HG03469 (cell line): ENCODE results near the gene TP53TG5.

Source experiments
- ATAC-seq: cut with Tn5 transposase; IDR thresholded peaks from one replicate; pipeline ENCODE4 v1.9.1; 2021; ENCODE audit warnings: mild to moderate bottlenecking, moderate library complexity, moderate number of reproducible peaks; ENCODE audit not compliant: unreplicated experiment

The TP53TG5 gene

DNA sequence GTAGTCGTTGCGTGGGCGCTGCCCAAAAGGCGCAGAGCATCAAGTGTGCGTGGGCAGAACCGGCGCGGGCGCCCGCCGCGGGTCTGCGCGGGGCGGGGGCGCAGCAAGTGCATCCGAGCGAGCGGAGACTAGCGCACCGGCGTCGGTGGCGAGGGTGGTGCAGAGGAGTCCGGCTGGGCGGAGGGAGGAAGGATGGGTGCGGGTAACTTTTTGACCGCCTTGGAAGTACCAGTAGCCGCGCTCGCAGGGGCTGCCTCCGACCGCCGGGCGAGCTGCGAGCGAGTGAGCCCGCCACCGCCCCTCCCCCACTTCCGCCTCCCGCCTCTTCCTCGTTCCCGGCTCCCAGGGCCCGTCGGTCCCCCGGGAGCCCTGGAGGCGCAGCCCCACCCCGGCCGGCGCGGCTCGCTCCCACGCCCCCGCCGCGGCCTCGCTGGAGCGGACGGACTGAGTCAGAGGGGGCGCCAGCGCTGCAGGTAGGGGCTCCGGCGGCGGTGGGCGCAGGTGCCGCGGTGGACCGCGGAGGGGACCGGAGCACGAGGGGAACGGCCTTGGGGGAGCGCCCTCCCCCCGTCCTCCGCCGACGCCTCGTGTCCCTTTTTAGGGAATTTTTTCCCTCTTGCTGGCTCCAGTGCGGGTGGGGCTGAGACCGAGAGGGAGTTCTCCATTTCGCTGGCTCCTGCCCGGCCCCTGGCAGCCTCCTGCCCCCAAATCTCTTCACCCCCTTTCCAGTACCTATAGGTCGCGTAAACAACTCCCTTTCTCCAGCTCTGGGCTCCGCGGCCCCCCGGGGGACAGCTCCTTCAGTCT, 28.3 kb upstream of the TP53TG5 start:
- ATAC-seq = no peak

DNA sequence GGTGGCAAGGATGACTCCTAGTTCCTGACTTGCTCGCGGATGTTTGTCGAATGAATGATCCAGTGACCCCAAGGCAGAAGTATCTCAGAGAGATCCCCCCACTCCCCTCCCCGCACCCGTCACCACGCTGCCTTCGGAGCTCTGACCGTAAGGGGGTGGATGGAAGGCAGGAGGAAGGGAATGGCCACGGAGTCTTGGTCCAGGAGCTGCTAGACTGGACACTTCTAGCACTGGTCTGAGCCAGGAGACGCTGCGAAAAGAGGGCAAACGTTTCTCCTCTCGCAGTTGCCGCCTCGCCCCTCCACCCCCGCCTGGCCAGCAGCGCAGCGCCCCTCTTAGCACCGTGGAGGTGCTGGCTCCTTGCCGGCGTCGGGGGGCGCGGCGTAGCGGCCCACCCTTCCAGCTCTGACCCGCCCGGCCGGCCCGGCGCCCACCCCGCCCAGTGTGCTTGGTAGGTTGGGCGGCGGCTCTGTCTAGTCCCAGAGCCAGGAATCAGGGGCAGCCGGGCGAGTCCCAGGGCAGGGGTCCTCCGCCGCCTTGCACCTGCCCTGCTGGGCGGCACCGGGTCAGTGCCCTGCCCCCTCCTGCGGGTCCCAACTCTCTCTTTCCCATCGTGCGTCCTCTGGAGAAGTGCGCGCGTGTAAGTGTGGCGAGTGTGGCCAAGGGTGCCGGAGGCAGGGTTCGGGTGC, 27.6 kb upstream of the TP53TG5 start:
- ATAC-seq = no peak

DNA sequence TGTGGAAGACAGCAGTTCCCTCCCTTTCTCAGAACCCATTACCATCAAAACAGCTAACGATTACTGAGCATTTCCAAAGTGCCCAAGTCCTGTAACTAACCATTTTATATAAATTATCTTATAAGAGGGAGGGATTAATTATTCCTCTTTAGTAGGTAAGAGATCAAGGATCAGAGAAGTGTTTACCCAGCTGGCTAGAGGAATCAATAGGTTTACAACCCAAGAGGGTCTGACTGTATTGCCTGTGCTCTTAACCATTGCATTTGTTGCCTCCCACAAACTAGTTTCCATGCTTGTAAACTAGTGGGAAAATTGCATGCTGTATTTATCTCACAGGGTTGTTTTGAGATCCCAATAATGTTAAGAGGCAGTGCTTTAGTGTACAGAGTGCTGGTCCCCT, 26.3 kb upstream of the TP53TG5 start:
- no peak for ATAC-seq

DNA sequence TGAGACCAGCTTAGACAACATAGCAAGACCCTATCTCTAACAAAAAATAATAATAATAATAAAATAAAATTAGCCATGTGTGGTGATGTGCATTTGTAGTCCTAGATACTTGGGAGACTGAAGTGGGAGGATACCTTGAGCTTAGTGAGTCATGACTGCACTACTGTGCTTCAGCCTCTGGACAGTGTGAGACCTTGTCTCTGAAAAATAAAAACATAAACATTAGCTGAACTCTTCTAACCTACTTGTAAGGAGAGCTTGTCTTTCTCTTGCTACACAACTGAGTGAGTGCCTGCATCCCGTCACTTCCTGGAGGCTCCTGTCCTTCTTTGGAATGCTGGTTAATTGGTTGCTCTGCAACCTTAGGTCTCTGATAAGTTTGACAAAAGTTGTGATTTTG, 24.8 kb upstream of the TP53TG5 start:
- ATAC-seq = no peak

DNA sequence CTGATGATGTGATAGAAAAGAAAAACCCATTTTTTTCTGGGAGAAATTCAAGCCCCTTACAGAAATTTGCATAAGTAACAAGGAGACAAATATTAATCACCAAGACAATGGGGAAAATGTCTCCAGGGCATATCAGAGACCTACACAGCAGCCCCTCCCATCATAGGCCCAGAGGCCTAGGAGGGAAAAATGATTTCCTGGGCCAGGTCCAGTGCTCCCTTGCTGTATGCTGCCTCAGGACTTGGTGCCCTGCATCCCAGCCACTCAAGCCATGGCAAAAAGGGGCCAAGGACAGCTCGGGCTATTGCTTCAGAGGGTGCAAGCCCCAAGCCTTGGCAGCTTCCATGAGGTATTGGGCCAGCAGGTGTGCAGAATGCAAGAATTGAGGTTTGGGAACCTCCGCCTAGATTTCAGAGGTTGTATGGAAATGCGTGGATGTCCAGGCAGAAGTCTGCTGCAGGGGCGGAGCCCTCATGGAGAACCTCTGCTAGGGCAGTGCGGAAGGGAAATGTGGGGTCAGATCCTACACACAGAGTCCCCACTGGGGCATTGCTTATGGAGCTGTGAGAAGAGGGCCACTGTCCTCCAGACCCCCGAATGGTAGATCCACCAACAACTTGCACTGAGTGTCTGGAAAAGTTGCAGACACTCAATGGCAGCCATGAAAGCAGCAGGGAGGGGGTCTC, 22.4 kb upstream of the TP53TG5 start:
- ATAC-seq = no peak

DNA sequence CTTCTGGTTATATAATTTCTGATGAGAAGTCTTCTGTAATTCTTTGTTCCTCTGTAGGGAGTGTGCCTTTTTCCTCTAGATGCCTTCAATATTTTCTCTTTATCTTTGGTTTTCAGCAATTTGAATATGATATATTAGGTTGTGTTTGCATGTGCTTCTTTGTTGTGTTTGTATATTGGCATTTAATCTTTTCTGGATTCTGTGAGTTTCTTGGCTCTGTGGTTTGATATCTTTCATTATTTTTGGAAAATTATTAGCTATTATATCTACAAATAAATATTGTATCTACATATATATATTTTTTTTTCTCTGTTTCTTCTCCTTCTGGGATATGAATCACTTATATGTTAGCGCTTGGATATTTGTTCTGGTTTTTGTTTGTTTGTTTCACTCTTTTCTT, 20.9 kb upstream of the TP53TG5 start:
- no peak for ATAC-seq

DNA sequence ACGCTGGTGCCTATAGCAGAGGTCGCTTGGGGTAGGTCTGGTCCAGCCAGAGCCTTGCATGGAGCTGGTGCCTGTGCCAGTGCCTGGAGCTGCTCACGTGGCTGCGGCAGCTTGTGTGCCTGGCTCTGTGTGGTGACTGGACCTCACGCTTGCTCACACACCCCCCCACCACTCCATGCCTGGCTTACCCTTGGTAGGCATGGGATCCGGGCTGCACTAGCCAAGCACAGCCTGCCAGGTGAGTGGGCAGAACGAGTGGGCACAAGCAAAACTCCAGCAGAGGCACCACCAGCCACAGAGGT, 16.9 kb upstream of the TP53TG5 start:
- no peak for ATAC-seq

DNA sequence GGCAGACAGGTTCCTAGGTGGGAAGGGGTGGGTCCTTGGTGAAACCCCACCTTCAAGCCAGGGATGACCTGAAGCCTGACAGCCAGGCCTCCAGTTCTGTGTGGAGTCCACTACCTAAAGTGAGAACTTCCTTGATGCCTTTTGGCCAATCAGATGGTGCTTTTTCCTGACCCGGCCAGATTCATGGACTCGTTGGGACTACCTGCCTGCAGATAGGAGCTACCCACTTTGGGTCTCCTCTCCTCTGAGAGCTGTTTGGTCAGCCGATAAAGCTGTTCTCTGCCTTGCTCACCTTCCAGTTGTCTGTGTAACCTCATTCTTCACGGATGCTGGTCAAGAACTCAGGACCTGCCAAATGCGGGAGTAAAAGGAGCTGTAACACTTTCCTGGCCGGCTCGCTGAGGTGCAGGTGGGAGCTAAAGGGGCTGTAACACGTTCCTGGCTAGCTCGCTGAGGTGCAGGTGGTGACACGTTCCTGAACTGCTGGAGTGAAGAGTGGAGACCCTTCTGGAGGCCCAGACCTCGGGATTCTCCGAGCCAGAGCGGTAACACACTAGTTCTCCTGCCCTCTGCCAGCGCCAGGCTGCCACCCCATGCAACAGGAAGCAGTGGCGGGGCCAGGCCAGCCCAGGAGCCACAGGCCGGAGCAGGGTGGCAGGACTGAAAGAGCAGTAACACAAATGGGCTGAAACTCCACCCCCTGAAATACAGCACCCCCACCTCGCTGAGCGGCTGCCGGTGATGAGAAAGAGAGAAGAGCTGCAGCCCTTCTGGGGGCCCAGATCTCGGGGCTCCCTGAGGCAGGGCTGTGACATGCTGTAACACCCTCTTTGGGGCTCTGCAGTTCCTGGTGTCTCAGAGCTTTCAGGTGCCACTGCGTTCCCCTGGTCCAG, 16.3 kb upstream of the TP53TG5 start:
- no peak for ATAC-seq

DNA sequence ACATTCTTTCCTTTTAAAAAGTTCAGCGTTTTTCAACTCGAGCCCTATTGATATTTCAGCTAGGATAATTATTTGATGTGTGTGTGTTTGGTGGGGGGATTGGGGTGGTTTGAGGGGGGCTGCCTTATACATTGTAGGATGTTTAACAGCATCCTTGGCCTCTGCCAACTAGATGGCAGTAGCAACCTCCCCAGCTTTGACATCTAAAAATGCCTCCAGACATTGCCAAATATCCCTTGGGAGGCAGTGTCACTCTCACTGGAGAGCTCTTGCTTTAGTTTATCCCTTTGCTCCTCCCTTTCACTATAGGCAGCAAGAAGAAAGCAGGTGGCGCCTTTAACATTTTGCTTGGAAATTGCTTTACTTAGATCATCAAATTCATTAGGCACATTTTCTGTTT, 14.6 kb upstream of the TP53TG5 start:
- no peak for ATAC-seq

DNA sequence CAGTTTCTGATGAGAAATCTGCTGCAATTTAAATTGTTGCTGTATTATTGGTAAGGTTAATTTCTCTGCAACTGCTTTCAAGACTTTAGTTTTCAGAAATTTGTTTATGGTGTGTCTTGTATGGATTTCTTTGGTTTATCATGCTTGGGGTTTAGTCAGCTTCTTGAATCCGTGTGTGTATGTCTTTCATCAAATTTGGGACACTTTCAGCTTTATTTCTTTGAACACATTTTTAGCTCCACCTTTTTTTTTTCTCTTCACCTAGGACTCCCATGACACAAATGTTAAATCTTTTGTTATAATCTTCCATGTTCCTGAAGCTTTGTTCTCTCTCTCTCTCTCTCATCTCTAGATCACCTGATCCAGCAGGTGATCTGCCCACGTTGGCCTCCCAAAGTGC, 13.4 kb upstream of the TP53TG5 start:
- no peak for ATAC-seq

DNA sequence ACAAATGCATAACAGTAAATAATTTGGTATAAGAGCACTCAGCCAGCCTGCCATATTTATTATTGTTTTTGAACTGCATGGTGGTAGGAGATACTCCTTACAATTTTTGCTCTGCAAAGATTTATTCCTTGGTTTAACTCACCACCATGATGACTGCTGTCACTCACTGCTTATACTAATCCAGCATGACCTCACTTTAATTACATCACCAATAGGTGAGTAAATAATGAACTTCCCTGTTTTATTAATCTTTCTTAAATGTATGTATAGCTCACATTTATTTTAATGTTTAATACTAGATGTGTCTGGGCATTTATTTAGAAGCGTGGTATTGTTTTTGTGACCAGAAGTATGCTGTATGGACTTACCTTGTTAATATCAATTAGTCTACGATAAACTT, 12.8 kb upstream of the TP53TG5 start:
- no peak for ATAC-seq

DNA sequence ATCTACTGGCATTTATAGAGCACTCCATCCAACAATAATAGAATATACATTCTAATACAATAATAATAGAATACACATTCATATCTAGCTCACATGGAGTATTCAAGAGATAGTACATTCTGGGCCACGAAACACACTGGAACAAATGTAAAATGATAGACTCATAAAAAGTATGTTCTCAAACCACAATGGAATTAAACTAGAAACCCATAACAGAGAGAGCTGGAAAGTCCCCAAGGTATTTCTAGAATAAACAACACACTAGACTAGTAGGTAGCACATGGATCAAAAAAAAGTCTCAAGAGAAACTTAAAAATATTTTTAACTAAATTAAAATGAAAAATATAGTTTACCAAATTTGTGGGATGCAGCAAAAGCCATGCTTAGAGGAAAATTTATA, 9.1 kb upstream of the TP53TG5 start:
- ATAC-seq = no peak

DNA sequence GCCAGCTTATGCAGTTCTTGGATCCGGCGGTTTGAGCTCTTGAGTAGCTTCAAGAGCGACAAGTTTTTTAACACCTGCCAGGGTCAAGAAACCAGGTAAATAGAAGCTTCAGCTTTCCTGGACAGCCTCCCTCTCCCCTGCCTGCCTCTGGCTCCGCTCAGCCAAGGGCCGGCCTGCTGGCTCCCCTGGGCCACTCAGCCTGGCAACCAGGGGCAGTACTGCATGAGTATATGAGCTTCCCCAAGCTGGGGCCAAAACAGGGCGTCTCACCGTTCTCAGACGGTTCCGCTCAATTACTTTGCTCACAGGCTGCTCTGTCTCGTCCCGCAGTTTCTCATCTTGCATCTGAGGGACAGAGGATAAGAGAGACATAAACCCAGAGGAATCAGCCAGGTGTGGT, 856 bp downstream of the TP53TG5 start:
- ATAC-seq = no peak

DNA sequence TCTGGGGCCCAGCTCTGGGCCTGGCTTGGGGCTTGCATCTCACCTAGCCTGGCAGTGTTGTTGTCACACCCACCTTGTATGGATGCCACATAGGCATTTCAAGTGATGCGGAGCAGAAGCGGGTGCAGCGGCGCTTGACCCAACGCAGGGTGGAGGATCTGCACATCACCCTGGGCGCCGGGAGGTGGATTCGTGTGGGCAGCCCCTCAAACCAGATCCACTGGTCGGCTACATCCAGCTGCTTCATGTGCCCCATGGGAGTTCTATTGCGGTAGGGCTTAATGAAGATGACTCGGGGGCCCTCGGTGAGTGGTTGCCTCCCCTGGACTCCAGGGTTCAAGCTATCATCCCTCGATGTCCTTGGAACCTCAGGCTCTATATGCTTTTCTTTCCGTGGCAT, 3.2 kb downstream of the TP53TG5 start:
- ATAC-seq = no peak

DNA sequence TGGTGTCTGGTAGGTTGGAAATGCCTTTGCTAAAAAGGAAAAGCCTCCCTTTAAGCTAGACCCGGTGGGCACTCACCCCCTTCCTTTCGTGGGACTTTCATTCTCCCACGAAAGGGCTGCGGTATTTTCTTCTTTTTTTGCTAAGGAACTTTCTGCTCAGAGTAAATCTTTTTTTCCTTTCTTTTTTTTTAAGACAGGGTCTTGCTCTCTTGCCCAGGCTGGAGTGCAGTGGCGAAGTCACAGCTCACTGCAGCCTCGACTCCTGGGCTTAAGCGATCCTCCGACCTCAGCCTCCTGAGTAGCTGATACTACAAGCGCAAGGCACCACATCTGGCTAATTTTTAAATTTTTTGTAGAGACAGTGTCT, 4.0 kb downstream of the TP53TG5 start:
- no peak for ATAC-seq

DNA sequence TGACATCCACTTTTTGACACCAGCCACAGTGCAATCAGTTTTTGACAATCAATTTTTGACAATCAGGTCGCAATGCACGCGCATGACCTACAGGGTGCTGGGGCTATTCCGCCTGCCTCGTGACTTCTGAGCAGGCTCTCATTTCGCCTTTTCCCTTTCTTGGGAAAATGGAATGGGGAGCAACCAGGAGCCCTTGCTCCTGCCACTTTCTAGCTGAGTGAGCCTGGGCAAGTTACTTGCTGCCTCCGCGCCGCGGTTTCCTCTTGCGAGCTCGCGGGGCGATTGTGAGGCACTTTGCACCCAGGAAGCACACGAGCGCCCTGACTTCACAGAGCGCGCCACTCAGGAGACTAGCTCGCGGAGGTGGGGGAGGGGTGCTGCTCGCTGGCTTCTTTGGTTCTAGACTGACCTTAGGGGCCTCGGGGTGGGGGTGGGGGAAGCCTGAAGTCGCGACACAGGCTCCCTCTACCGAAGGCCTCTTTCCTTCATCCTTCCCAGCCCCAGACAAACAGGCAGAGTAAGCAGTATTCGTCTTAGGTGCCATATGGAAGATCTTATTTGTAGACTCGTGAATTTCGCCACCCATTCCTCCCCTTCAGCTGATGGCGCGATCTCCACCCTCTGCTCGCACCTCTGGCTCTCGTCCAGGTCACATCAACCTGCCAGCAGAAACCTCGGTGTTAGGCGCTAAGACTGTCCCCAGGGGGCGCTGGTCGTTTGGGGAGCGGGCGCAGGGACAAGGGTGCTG, 4.6 kb downstream of the TP53TG5 start:
- ATAC-seq = no peak

DNA sequence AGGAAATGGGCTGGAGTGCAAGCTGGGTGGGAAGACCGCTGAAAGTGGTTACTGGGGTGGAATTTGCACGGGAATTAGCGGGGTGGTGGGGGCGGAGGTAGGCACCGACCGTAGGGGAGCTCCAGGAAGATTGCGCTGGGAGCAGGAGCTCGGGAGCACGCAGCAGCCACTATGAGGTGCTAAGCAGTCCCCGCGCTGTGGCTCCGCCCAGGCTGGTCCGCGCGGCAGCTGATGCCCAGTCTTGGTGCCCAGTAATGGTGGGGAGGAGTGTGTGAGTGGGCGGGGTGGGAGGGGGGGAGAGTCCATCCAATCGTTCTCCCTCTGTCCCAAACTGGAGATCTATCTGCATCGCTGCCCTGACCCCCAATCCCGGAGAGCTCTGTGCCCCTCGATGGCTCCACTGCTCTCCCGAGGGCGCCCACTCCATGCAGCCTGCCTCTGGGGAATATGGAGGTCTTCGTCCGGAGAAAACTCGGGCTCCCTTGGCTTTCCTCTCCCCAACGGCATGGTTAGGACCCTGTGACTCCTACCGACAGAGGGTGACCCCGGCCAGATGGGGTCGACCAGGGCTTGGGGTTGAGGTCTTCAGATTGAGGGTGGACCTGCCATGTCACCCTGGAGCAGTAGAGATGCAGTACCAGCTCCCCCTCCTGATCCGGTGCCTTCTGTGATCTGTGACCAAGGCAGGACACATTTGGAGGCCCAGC, 5.3 kb downstream of the TP53TG5 start:
- no peak for ATAC-seq

DNA sequence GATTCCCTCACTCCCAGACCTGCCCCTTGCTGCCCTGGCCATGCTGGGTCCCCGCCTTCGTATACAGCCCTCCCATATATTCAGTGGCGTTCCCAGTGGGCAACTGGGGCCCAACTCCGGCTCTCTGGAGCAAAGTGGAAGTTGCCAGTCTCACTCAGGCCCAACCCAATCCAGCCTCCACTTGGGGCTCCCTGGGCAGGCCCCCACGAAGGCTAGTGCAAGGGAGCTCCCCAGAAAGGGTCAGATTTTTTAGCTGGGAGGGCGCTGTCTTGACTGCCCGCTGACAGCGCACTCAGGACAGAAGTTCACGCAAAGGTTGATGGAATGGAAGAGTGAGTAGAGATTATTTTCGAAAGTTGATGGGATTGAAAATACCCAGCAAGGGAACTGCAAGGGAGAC, 5.9 kb downstream of the TP53TG5 start:
- ATAC-seq = no peak

DNA sequence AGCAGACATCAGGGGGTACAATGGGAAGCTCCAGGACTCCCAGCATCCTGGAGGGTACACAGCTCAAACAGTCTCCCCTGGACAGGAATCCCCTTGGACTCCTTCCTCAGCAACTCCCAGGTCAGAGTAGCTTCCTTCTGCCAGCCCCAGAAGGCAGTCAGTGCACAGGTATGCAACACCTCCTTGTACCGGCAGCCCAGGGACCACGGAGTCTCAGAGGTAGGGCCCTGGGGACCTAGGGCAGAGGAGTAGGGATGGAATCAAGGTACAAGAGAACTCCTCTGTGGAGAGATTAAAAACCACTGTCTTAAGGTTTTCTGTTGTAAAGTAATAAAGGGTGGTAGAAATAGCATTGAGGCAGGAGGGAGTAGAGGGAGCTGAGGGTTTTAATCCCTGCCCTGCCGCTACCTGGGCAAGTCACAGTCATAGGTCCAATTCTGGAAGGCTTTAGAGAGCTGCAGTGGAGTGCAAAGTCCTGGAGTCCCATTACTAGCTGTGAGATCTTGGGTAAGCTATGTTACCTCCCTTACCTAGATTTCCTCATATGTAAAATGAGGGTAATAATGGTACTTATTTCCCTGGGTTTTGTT, 7.5 kb downstream of the TP53TG5 start:
- ATAC-seq = no peak
